AG09309 (cell line): ENCODE measurements around the gene KMT2B.

Experiments used
- DNase-seq: peaks from one replicate; pipeline ENCODE4 v3.0.0-alpha.2; 2010; ENCODE audit warnings: low read depth
- H3K4me3 ChIP-seq: 2 replicates; pipeline ENCODE4 v1.5.1; 2011; ENCODE audit warnings: mild to moderate bottlenecking, low read depth, low read length, moderate library complexity; ENCODE audit not compliant: control insufficient read depth
- TF ChIP-seq, protein P1 (sequence below): IDR thresholded peaks from 2 replicates; pipeline ENCODE4 v1.5.1; 2011; ENCODE audit warnings: mild to moderate bottlenecking, low read depth, low read length, inconsistent platforms; ENCODE audit not compliant: insufficient read depth, control insufficient read depth; ENCODE audit errors: missing control alignments

Gene KMT2B

DNA sequence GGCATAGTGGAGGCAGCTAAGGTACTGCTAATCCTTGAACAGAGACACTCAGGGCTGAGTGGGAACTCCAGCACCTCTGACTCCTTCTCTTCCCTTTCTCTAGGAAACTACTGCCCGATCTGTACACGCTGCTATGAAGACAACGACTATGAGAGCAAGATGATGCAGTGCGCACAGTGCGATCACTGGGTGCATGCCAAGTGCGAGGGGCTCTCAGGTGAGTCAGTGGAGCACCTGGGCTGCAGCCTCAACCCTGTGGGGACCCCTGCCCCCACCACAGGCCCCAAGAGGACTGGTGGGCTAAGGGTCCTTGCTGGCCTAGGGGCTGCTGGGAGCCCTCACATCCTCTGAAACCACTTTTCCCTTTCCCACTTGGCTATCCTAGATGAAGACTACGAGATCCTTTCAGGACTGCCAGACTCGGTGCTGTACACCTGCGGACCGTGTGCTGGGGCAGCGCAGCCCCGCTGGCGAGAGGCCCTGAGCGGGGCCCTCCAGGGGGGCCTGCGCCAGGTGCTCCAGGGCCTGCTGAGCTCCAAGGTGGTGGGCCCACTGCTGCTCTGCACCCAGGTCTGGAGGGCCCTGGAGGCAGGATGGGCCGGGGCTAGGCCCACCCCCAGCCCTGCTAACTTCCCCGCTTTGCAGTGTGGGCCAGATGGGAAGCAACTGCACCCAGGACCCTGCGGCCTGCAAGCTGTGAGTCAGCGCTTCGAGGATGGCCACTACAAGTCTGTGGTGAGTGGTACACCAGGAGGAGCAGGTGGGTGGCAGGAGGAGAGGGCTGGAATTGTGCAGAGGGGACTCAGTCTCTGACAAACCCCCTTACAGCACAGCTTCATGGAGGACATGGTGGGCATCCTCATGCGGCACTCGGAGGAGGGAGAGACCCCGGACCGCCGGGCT lies 9.5 kb downstream of the KMT2B start:
- no peak for DNase-seq
- no peak overlapping the region for H3K4me3 ChIP-seq
- TF ChIP-seq, protein P1, sequence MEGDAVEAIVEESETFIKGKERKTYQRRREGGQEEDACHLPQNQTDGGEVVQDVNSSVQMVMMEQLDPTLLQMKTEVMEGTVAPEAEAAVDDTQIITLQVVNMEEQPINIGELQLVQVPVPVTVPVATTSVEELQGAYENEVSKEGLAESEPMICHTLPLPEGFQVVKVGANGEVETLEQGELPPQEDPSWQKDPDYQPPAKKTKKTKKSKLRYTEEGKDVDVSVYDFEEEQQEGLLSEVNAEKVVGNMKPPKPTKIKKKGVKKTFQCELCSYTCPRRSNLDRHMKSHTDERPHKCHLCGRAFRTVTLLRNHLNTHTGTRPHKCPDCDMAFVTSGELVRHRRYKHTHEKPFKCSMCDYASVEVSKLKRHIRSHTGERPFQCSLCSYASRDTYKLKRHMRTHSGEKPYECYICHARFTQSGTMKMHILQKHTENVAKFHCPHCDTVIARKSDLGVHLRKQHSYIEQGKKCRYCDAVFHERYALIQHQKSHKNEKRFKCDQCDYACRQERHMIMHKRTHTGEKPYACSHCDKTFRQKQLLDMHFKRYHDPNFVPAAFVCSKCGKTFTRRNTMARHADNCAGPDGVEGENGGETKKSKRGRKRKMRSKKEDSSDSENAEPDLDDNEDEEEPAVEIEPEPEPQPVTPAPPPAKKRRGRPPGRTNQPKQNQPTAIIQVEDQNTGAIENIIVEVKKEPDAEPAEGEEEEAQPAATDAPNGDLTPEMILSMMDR: no peak

DNA sequence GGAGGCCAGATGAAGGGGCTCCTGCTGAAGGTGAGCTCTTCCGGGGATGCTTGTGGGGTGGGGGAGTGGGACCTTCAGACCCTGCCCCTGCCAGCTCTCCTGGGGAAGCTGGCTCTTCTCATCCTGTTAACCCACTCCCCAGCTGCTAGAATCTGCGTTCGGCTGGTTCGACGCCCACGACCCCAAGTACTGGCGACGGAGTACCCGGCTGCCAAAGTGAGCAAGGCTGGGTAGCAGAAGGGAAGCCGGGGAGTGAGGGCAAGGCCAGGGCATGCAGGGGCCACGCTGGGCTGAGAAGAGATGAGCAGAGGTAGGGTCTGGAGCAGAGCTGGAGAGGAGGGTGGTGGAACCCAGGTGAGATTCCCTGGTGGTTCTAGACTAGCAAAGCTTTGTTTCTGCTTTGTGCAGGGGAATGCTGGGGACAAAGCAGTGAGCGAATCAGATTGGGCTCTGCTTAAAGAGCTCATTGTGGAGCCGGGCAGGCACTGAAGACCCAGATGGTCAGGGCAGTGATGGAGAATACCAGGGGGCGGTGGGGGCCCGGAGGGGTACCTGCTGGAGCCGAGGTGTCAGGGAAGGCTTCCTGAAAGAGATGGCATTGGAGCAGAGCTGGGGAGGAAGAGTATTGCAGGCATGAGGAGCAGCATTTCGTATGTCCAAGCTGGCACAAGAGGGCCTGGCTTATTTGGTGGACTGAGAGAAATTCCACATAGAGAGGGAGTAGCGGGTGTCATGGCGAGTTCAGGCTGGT lies 10.3 kb downstream of the KMT2B start:
- TF ChIP-seq, protein P1: no peak
- H3K4me3 ChIP-seq: no peak overlapping the region
- DNase-seq: no peak

DNA sequence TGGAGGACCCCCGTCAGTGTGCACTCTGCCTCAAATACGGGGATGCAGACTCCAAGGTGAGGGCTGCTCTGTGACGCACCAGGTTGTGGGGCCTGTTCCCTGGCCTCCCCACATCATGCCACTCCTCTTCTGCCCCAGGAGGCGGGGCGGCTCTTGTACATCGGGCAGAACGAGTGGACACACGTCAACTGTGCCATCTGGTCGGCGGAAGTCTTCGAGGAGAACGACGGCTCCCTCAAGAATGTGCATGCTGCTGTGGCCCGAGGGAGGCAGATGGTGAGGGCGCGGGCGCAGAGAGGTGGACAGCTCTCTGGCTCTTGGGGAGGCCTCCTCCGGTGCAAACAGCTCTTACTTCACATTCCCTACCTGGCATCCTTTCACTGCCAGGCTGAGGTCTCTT lies 11.2 kb downstream of the KMT2B start:
- DNase-seq: no peak
- no peak overlapping the region for H3K4me3 ChIP-seq
- TF ChIP-seq, protein P1: no peak

DNA sequence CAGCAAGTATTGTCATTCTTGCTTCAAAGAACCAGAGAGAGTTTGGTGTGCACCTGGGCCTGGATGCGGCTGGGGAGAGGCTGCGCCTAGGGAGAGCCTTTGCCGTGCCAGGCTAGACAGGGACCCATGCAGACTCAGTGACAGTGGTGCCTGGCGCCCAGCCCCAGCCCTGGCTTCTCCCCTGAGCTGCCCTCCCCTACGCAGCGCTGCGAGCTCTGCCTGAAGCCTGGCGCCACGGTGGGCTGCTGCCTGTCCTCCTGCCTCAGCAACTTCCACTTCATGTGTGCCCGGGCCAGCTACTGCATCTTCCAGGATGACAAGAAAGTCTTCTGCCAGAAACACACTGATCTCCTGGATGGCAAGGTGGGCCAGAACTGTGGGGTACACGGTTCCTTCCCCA lies 12.0 kb downstream of the KMT2B start:
- H3K4me3 ChIP-seq: no peak overlapping the region
- TF ChIP-seq, protein P1: no peak
- no peak for DNase-seq

DNA sequence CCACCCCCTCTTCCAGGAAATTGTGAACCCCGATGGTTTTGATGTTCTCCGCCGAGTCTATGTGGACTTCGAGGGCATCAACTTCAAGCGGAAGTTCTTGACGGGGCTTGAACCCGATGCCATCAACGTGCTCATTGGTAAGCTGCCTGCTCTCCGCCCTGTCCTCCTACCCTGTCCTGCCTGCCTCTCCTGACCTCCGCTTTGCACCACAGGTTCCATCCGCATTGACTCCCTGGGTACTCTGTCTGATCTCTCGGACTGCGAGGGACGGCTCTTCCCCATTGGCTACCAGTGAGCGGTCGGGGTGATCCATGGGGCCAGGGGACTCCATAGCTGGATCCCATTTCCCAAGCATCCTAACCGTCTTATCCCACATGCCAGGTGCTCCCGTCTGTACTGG lies 12.5 kb downstream of the KMT2B start:
- TF ChIP-seq, protein P1: no peak
- no peak for DNase-seq

DNA sequence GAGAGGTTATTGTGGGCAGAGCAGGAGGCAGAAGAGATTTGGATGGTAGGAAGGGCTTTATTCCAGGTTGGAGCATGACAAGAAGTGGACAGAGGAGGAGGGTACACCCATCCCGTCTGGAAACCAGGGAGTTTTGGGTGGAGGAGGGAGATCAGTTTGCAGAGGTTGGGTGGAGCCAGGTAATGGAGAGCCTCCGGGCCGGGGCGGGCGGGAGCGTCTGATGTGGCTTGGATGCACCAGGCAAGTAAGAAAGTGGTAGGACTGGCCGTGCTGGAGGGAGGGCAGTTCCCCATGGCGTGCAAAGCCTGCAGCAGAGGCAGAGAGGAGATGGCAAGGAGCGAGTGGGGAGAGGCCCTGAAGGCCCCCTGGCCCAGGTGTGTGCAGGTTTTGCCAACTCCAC lies 13.6 kb downstream of the KMT2B start:
- TF ChIP-seq, protein P1: no peak
- no peak overlapping the region for H3K4me3 ChIP-seq
- no peak for DNase-seq

More for the DNA sequence above, 12.5 kb downstream of the KMT2B start:
- no peak overlapping the region for H3K4me3 ChIP-seq
